Sigmoid colon (tissue), 4 donors: Measurements from ENCODE around the gene RBM38.

Source experiments
- CTCF ChIP-seq, 4 experiments: fragments of 450-650 bp in 3 of 4; fragments of 200-600 bp in 1 of 4; IDR thresholded peaks; one replicate each; pipeline ENCODE4 v1.5.1; 2016 to 2019; ENCODE audit warnings: antibody characterized with exemption in 4 of 4, mild to moderate bottlenecking in 3 of 4, moderate library complexity in 2 of 4
- POLR2A ChIP-seq, 2 donors: fragments of 450-650 bp; IDR thresholded peaks; one replicate each; pipeline ENCODE4 v1.6.1; 2016; ENCODE audit warnings: antibody characterized with exemption in 2 of 2, mild to moderate bottlenecking in 2 of 2, moderate library complexity in 2 of 2
- POLR2AphosphoS5 ChIP-seq, 4 donors: sonication (generic); formaldehyde crosslinking; IDR thresholded peaks; one replicate each; pipeline ENCODE4 v1.6.1; 2017; ENCODE audit warnings: antibody characterized with exemption in 4 of 4

- TF ChIP-seq CTCF (IDR thresholded peaks at IDR 0.05) = no peak
- no peak for TF ChIP-seq POLR2A (IDR thresholded peaks at IDR 0.05)
- peak in 2 of 4 donors; percentile 47 to 51 for TF ChIP-seq POLR2AphosphoS5 (IDR thresholded peaks at IDR 0.05)
These were observed at the start of gene RBM38 for GRCh38 chr20:57390604-57391438.
